Smooth muscle cell (in vitro differentiated cells): ENCODE data around the gene LGI2. TPM values are rescaled to one million over a fixed set of nuclear protein-coding genes. Genes with fewer than 3 reads are reported as not detected.

ENCODE experiments used
- DNase-seq: peaks from one replicate; lab custom pipeline; 2025; ENCODE audit not compliant: unreplicated experiment; lab: John Stamatoyannopoulos, UW
- H2AFZ ChIP-seq: fragments of 200-600 bp; sonication (generic); 2 replicates; pipeline ENCODE4 v1.6.0; 2016; ENCODE audit warnings: antibody characterized with exemption, low read depth, mild to moderate bottlenecking
- H3F3A ChIP-seq: fragments of 200-600 bp; sonication (generic); 2 replicates; pipeline ENCODE4 v1.6.0; 2017; ENCODE audit warnings: antibody characterized with exemption, low read depth
- H3K27ac ChIP-seq: fragments of 200-600 bp; sonication (generic); 2 replicates; pipeline ENCODE4 v1.5.1; 2016; ENCODE audit warnings: low read depth, mild to moderate bottlenecking
- H3K27me3 ChIP-seq: fragments of 200-600 bp; sonication (generic); 2 replicates; pipeline ENCODE4 v1.6.1; 2016; ENCODE audit warnings: low read depth, mild to moderate bottlenecking
- H3K36me3 ChIP-seq: fragments of 200-600 bp; sonication (generic); 2 replicates; pipeline ENCODE4 v1.5.1; 2016; ENCODE audit warnings: low read depth
- H3K4me1 ChIP-seq: fragments of 200-600 bp; sonication (generic); 2 replicates; pipeline ENCODE4 v1.5.1; 2016; ENCODE audit warnings: low read depth
- H3K4me2 ChIP-seq: fragments of 200-600 bp; sonication (generic); 2 replicates; pipeline ENCODE4 v1.6.0; 2016; ENCODE audit warnings: mild to moderate bottlenecking
- H3K4me3 ChIP-seq: fragments of 200-600 bp; sonication (generic); 2 replicates; pipeline ENCODE4 v1.5.1; 2016; ENCODE audit warnings: mild to moderate bottlenecking
- H3K79me2 ChIP-seq: fragments of 200-600 bp; sonication (generic); 2 replicates; pipeline ENCODE4 v1.6.0; 2016; ENCODE audit warnings: low read depth, mild to moderate bottlenecking
- H3K9ac ChIP-seq: fragments of 200-600 bp; sonication (generic); 2 replicates; pipeline ENCODE4 v1.6.0; 2016; ENCODE audit warnings: low read depth
- H3K9me3 ChIP-seq: fragments of 200-600 bp; sonication (generic); replicated peaks from 2 replicates; pipeline ENCODE4 v1.5.1; 2016; ENCODE audit warnings: low read depth
- H4K20me1 ChIP-seq: fragments of 200-600 bp; sonication (generic); 2 replicates; pipeline ENCODE4 v1.6.0; 2016; ENCODE audit warnings: low read depth
- CTCF ChIP-seq: fragments of 200-600 bp; sonication (generic); IDR thresholded peaks from 2 replicates; pipeline ENCODE4 v1.5.1; 2017; ENCODE audit warnings: borderline replicate concordance, mild to moderate bottlenecking, antibody characterized with exemption; ENCODE audit not compliant: insufficient read depth, poor library complexity, severe bottlenecking
- WGBS: methylation state at CpG from one replicate; pipeline ENCODE4 v1.1.7; 2016; ENCODE audit warnings: low lambda C conversion rate; 5-methylcytosine and 5-hydroxymethylcytosine counted together
- polyA plus RNA-seq: library from polyadenylated mRNA; unstranded; fragments of >200 nt; fragmentation: Nextera tagmentation; extraction: Ambion mirVana; gene quantifications from 2 replicates; pipeline ENCODE4 v1.2.1, GENCODE V29; 2016
- total RNA-seq: library from RNA; depleted of rRNA; stranded (reverse); fragments of >200 nt; gene quantifications from 2 replicates; pipeline ENCODE4 v1.2.3, GENCODE V29; 2014

Gene LGI2
- total and polyA plus RNA-seq, 2 experiments from 2014 or later = 3.1 to 9.3 TPM

- Histone ChIP-seq H3K79me2 (no peaks in the 10 kb centered on the region), H3F3A (no peaks in the 10 kb centered on the region), H3K9me3 (no peaks in the 10 kb centered on the region), H3K4me2 (no peak overlapping the region), H3K36me3 (no peaks in the 10 kb centered on the region), H3K27me3 (no peaks in the 10 kb centered on the region), H4K20me1 (no peaks in the 10 kb centered on the region), H3K27ac (no peak overlapping the region), H3K4me1 (no peaks in the 10 kb centered on the region), H3K4me3 (no peak overlapping the region), H2AFZ (no peak overlapping the region), H3K9ac (no peak overlapping the region)
- TF ChIP-seq CTCF = no peak
- 92% methylated on average over 1 of the region's 1 CpG for WGBS
- DNase-seq = no peak
Observed at GRCh38 chr4:24992968-24993367, 37.8 kb downstream of the LGI2 start.

- no peaks in the 10 kb centered on the region for H4K20me1 ChIP-seq
- no peak for DNase-seq
- no peak overlapping the region for H3K9ac ChIP-seq
- H3K27ac ChIP-seq = no peak overlapping the region
- no peak overlapping the region for H3K4me3 ChIP-seq
- no peaks in the 10 kb centered on the region for H3F3A ChIP-seq
- H2AFZ ChIP-seq = no peak overlapping the region
- H3K79me2 ChIP-seq = no peaks in the 10 kb centered on the region
- no peaks in the 10 kb centered on the region for H3K36me3 ChIP-seq
- no peaks in the 10 kb centered on the region for H3K27me3 ChIP-seq
- WGBS = 70% methylated on average over 3 of the region's 3 CpGs
- no peaks in the 10 kb centered on the region for H3K4me1 ChIP-seq
- TF ChIP-seq CTCF = no peak
- H3K4me2 ChIP-seq = no peak overlapping the region
- H3K9me3 ChIP-seq = no peaks in the 10 kb centered on the region
Observed at GRCh38 chr4:24991015-24991414, 39.7 kb downstream of the LGI2 start.

- Histone ChIP-seq H3K9me3 (no peaks in the 10 kb centered on the region), H3K27me3 (no peaks in the 10 kb centered on the region), H3K79me2 (no peaks in the 10 kb centered on the region), H3K4me1 (no peaks in the 10 kb centered on the region), H3K27ac (no peak overlapping the region), H2AFZ (no peak overlapping the region), H3K9ac (no peak overlapping the region), H3K36me3 (no peaks in the 10 kb centered on the region), H3K4me3 (no peak overlapping the region), H3K4me2 (no peak overlapping the region), H3F3A (no peaks in the 10 kb centered on the region), H4K20me1 (no peaks in the 10 kb centered on the region)
- DNase-seq = no peak
- WGBS = 95% methylated on average over 4 of the region's 4 CpGs
- TF ChIP-seq CTCF = no peak
Observed at GRCh38 chr4:24989327-24989726, 41.4 kb downstream of the LGI2 start.

- Histone ChIP-seq H3K9ac (no peak overlapping the region), H3K4me2 (no peak overlapping the region), H3K79me2 (no peaks in the 10 kb centered on the region), H2AFZ (no peak overlapping the region), H3K9me3 (no peaks in the 10 kb centered on the region), H4K20me1 (no peaks in the 10 kb centered on the region), H3K27me3 (no peaks in the 10 kb centered on the region), H3K4me3 (no peak overlapping the region), H3F3A (no peaks in the 10 kb centered on the region), H3K27ac (no peak overlapping the region), H3K4me1 (no peaks in the 10 kb centered on the region), H3K36me3 (no peaks in the 10 kb centered on the region)
- 47% methylated on average over 1 of the region's 1 CpG for whole genome bisulfite sequencing
- no peak for DNase-seq
- peak; percentile 33 for TF ChIP-seq CTCF
Observed at GRCh38 chr4:24988776-24989175, 42.0 kb downstream of the LGI2 start.
